Neural progenitor cell (in vitro differentiated cells): ENCODE data around the gene CDH13.

Experiments
- CTCF ChIP-seq: fragments of 200-600 bp; sonication (generic); IDR thresholded peaks from 2 replicates; pipeline ENCODE4 v1.5.1; 2017; ENCODE audit warnings: antibody characterized with exemption, mild to moderate bottlenecking
- EZH2 ChIP-seq: fragments of 200-600 bp; sonication (generic); IDR thresholded peaks from 2 replicates; pipeline ENCODE4 v1.6.1; 2017; ENCODE audit warnings: antibody characterized with exemption, mild to moderate bottlenecking, moderate library complexity
- EZH2phosphoT487 ChIP-seq: fragments of 200-600 bp; sonication (generic); IDR thresholded peaks from 2 replicates; pipeline ENCODE4 v1.6.1; 2017; ENCODE audit warnings: antibody characterized with exemption

GRCh38 chr16:83704656-83705055 lies 1077.9 kb downstream of the CDH13 start:
- TF ChIP-seq CTCF (no peak), EZH2 (no peak), EZH2phosphoT487 (no peak)
